Activated CD8-positive, alpha-beta memory T cell treated with anti-CD3 and anti-CD28 coated beads for 1 hour (primary cell): ENCODE data around the gene MGA.

Experiments
- DNase-seq, 2 donors: peaks; one replicate each; pipeline ENCODE4 v3.0.0-alpha.2; 2020; ENCODE audit warnings: low read depth in 1 of 2; ENCODE audit errors: extremely low read depth in 1 of 2

MGA gene

DNA sequence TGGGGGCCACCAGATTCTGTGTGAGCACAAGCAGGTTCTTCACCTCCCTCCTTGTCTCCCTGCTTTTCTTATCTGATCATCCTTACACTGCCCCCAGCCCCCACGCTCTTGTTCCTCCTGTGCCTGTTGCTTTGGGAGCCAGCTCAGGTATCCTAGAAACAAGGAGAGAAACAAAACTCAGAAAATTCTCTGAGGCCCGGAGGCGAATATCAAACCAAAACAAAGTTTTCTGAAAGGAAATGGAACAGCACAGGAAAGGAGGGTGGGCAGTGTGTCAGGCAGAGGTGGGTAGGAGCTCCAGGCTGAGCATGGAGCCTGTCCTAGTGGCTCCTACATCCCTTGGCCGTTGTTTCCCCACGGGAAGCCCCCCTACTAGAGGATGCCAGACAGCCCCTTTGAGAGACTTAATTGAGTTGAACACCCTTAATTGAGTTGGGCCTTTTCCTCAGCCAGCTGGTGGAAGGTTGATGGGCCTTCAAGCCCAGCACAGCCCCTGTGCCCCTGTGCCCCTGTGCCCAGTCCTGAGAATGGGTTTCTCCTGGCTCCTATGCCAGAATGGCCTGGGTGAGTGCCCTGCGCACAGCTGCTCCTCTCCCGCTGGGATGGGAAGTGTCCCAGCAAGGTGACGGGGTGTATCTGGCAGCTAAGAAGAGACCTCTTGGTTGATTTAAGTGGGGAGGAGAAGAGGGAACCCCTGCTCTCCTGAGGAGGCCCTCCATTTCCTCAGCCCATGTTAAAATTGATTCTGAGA lies 144.9 kb downstream of the MGA start:
- no peak for DNase-seq

DNA sequence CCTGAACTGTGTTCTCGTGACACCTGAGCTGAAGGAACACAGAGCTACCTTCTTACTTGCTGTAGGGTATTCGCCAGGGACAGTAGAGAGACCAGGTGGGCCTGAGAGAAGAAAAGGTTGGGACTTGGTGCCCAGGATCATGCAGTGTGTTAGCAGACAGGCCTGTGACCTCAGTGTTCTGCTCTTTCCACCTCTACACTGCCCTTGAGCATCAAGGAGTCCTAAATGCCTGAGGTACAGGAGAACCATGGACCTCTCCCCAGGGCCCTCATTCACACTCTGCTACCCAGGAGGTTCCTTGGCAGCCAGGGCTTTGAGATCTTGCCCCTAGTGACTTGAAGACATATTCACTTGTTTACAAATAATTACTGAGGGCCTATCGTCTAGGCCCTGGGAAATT lies 145.5 kb downstream of the MGA start:
- DNase-seq = no peak

DNA sequence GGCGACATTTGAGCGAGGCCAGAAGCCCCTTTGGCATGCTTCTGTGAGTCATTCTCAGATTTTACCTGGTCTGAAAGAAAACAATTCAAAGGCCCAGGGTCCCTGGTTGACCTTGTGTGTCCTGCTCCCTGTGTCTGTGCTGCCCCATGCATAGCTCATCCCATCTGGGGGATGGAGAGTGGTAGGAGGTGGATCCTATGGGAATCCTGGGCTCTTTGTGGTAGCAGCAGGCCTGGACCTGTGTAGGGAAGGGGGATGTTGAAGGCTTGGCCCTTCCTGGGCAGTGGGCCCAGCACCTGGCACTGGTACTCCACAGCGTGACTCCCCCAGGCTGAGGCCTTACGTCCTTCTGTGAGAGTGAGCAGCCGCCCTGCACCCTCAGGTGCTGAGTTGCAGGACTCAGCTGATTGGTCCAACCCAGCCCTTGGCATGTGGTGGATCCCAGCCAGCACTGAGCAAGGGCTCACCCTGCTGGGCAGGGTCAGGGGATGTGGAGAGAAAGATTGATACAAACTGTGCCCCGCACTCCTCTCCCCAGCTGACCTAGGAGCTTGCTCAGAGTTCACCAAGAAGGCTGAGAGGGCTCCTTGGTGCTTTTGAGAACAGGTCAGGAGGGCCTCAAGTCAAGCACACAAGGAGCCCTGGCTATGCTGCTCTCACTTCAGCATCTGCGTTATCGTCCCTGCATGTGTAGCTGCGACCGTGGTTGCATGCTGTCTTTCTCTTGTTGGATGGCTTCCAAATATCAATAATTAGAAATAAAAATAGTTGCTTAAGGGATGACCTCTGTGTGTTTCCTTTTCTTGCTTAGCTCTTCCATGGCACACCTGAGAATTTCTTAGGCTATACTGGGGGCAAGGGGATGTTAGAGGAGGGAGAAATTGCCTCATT lies 146.3 kb downstream of the MGA start:
- no peak for DNase-seq

DNA sequence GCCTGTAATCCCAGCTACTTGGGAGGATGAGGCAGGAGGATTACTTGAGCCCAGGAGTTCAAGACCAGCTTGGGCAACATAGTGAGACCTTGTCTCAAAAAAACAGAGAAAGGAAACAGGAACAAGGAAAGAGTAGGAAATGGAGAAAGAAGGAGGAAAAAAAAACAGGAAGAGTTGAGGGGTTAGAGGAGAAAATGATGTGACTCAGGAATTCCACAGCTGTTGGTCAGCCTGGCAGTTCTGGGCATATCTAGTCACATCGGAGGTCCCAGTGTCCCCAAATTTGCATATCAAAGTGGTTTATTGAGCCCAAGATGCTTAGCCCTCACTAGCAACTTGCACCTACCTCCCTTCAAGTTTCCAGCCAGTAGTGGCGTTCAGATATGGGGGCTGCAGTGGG lies 148.9 kb downstream of the MGA start:
- no peak for DNase-seq

DNA sequence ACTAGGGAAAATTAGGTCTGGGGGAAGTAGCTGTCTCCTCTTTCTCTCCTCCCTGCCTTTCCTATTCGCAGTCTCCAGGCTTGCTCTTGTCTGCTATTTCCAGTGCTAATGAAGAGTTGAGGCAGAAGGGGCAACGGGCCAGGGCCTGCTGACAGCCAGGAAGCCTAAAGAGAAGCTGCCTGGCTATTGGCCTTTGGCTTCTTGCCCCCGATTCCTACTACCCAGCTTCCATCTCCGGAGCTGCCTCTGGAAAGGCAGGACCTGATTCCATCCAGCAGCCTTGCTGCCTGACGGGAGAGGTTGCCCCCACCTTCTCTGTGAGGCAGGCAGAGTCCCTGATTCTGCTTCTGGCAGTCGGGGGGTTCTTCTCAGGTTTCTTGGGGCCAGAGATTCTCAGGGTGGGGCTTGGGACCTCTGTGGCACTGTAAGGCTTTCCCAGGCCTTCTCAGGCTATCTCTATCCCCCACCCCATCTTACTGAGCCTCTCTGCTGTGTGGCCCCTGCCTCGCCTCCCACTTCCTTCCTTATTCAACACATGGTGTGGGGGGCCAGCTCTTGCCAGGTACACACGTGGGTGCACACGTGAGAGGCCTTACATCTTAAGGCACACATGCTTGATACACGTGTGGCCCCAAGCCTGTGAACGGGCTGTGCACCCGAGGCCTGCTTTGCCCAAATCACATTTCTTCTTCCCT lies 149.5 kb downstream of the MGA start:
- no peak for DNase-seq

DNA sequence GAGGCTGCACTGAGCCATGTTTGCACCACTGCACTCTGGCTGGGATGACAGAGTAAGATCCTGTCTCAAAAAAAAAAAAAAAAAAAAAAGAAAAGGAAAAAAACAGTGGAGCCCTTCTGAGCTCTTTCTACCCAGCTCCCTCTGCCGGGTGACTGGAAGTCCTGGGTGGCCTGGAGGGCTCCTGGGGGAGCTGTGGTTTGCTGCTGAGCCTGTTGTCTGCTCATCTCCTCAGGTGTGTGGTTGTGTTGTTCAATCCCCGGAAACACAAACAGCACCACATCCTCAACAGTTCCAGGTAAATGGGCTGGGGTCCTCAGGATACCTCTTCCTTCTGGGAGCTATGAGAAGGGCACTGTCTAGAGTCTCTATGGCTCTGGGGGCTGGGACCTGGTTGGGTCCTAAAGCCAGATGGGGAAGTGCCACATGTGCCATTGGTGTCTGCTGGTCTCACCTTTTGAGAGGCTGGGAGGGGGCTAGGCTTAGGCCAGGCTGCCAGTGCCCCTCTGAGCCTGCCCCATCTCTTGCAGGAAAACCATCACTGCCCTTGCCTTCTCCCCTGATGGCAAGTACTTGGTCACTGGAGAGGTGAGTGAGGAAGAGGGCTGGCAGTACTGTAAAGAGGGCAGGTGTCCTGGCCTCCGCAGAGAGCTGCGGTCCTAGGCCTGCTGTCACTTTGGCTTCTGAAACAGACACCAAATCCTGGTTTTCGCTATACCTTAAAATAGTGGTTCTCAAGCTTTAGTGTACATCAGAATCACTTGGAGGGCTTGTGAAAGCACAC lies 150.6 kb downstream of the MGA start:
- DNase-seq = no peak

DNA sequence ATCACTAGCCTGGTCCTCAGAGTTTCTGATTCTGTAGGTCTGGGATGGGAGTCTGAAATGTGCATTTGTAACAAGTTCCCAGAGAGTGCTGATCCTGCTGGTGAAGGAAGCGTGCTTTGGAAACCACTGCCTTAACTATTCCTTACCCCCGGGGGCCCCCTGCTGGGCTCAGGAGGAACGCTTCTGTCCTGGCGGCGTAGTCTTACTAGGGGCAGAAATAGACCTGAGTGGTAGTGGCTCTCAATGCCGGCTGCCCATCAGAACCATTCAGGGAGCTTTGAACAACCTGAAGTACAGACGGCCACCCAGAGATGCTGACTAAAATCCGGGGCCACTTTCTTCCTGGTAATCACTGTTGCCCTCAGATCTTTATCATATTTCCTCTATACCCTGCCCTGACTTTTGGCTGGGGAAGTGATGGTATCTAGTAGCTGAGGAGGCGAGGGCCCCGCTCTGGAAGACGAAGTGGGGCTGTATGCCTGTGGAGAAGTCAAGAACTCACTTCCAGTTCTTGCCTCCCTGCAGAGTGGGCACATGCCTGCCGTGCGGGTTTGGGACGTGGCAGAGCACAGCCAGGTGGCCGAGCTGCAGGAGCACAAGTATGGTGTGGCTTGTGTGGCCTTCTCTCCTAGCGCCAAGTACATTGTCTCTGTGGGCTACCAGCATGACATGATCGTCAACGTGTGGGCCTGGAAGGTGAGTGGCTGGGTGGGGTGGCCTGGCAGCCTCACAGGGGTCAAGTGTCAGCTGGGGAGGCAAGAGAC lies 151.4 kb downstream of the MGA start:
- peak; percentile 38 to 60 for DNase-seq

DNA sequence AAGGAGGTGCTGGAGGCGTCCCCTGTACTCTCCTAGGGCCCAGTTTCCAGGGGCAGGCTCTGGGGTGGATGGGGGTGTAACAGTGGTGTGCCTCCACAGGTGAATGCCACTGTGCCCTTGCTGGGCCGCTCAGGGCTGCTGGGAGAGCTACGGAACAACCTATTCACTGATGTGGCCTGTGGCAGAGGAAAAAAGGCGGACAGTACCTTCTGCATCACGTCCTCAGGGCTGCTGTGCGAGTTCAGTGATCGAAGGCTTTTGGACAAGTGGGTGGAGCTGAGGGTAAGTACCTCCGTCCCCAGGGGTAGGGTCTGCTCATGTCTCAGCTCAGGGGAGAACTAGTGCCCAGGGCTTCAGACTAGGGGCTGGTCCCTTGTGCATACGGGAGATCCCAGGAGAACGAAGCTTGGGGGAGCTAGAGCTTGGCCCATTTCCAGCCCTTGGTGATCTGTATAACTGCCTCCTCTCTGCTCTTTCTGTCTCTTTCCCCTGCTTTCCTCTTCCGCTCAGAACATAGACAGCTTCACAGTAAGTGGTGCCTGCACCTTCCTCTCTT lies 152.7 kb downstream of the MGA start:
- DNase-seq = no peak

DNA sequence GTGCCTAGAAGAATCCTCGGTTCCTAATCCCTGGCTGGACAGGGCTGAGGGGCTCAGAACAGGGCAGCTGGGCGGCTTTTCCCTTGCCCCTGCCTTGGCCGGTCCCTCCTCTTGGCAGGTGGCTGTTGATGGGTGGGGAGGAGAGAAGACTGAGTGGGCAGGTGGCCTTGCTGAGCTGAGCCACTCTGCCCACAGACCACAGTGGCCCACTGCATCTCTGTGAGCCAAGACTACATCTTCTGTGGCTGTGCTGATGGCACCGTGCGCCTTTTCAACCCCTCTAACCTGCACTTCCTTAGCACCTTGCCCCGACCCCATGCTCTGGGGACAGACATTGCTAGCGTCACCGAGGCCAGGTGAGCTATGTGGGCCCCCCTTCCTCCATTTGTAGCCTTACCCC lies 153.2 kb downstream of the MGA start:
- DNase-seq = no peak

DNA sequence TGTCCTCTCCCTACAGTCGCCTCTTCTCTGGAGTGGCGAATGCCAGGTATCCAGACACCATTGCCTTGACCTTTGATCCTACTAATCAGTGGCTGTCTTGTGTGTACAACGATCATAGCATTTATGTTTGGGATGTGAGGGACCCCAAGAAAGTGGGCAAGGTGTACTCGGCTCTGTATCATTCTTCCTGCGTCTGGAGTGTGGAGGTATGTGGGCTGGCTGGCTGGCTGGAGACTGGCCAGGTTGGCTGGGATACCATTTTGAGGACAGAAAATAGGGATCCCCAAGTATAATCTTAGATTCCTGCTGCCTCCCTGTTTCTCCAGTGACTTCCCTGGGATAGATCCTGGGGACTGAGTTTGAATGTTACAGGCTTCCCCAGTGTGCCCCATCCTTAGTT lies 154.3 kb downstream of the MGA start:
- no peak for DNase-seq

DNA sequence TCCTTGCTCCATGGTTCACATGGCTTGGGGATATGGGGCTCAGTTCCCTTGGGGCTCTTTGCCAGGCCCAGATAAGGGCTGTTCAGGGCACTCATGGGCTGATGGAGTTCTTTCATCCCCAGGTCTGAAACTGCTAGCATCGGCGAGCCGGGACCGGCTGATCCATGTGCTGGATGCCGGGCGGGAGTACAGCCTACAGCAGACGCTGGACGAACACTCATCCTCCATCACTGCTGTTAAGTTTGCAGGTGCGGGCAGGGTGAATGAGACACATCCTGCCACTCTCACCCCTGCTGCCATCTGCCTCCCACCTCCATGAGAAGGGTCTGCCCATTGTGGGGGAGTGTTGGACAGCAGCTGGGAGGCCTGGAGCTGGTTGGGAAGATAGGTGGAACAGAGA lies 156.6 kb downstream of the MGA start:
- no peak for DNase-seq

DNA sequence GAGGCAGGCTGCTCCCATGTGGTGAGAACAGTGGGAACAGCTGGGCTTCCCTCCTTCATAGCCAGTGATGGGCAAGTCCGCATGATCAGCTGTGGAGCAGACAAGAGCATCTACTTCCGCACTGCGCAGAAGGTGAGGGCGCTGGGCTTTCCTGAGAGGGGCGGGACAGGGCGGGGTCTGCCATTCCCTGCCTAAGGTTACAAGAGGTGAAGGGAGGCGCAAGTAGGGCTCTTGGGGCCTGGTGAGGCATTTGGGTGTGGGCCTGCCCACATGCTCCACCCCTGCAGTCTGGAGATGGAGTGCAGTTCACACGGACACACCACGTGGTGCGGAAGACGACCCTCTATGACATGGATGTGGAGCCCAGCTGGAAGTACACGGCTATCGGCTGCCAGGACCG lies 157.1 kb downstream of the MGA start:
- no peak for DNase-seq

DNA sequence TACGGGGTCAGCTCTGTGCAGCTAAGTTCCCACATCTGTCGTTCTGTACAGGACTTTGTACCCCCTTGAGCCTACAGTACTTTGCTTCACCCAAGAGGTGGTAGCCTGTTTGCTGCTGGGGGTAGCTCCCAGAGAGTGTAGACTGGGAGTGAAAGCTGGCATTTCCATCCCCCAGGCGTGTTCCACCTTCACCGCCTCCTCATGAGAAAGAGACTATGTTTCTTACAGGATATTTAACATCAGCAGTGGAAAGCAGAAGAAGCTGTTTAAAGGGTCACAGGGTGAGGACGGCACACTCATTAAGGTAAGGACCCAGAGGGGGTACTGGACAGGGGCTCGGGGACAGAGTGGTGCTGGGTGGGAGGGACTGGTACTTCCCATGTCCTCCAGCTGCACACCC lies 157.6 kb downstream of the MGA start:
- DNase-seq = no peak

DNA sequence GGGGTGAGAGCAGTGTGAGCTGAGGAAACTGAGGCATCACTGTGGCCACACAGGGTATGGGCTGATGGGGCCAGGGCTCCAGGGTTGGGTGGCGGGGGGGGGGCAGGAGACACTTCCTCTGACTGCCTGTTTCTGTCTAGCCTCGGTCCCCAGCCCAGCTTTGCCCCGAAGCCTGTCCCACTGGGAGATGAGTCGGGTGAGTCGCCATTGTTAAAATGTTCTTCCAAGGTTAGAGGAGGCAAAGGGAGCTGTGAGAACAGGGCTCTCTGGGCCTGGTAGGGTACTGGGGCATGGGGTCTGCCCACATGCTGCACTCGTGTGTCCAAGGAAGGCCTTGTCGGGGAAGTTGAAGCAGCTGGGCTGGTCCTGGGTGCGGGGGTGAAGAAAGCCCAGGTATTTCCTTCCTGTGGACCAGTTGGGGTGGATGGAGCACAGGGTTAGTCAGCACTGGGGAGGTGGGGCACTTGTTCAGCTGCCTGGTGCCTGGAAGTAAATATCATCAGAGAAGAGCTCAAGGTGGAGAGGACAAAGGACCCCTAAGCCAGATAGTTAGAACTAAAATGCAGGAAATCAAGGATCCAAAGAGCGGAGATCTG lies 159.3 kb downstream of the MGA start:
- DNase-seq = no peak

DNA sequence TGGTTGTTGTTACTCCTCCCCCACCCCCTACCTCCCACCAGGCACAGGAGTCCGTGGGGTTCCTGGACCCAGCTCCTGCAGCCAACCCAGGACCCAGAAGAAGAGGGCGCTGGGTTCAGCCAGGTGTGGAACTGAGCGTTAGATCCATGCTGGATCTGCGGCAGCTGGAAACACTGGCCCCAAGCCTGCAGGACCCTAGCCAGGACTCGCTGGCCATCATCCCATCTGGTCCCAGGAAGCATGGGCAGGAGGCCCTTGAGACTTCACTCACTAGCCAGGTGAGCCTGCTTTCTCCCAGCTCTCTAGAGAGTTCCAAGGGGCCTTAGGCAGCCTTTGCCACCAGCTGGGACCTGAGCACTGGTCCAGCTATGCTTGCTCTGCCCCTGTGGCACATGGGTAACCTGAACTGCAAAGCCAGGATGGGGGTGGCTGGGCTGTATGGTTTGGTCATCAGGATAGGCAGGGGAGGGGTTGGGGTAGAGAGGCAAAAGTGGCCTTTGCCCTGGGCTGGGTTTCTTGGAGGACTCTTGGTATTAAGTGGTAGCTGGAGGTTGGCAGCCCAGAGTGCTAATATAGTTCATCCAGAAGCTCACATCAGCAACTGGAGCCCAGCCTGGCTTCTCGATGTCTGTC lies 160.7 kb downstream of the MGA start:
- no peak for DNase-seq

DNA sequence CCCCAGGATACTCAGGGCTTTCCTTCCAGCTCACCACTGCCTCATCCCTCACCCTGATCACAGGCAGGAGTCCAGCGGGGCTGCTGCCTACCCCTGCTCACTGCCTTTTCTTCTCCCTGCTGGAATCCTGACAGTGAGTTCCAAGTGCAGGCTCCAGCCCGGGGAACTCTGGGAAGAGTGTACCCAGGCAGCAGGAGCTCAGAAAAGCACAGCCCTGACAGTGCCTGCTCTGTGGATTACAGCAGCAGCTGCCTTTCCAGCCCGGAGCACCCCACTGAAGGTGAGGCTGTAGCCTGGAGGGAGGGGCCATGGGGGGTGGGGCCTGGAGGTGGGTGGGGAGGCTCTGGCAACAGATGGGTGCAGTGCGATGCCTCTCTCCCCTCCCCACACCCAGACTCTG lies 161.6 kb downstream of the MGA start:
- no peak for DNase-seq

DNA sequence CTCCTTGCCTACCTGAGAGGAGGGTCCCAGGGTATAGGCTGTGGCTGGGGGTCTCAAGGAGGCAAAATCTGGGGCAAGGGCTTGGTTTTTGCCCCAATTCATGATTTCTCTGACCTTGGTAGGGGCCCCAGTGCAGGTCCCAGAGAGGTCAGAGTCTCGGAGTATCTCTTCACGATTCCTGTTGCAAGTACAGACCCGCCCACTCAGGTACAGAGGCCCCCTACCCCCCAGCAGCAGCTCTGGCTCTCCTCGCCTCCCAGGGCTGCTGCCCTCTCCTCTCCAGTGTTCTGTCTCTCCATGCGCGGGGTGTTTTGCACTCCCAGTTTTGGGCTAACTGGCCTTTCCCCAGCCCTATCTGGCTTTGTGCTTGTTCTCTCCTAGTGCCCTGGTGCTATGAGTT lies 162.3 kb downstream of the MGA start:
- DNase-seq = no peak
